Astrocyte (in vitro differentiated cells and primary cell): ENCODE measurements around the gene PIK3R6. TPM values are rescaled to one million over a fixed set of nuclear protein-coding genes. Genes with fewer than 3 reads are reported as not detected.

Source experiments
- DNase-seq: peaks from one replicate; pipeline ENCODE4 v3.0.0-alpha.2; 2010; ENCODE audit warnings: low read depth
- FAIRE-seq: peaks from 2 replicates; lab custom pipeline; 2011; peaks lifted over from hg19 to GRCh38; lab: Jason Lieb, UNC
- H2AFZ ChIP-seq: 2 replicates; pipeline ENCODE4 v1.6.0; 2012; ENCODE audit warnings: low read depth, low read length, inconsistent platforms
- H3K27ac ChIP-seq: 2 replicates; pipeline ENCODE4 v1.5.1; 2011; ENCODE audit warnings: low read depth, low read length, inconsistent platforms
- H3K27me3 ChIP-seq: 2 replicates; pipeline ENCODE4 v1.6.0; 2011; ENCODE audit warnings: low read length, inconsistent platforms; ENCODE audit not compliant: insufficient read depth
- H3K36me3 ChIP-seq: 2 replicates; pipeline ENCODE4 v1.5.1; 2011; ENCODE audit warnings: low read length, inconsistent platforms; ENCODE audit not compliant: insufficient read depth
- H3K4me1 ChIP-seq: 2 replicates; pipeline ENCODE4 v1.5.1; 2011; ENCODE audit warnings: low read length, inconsistent platforms; ENCODE audit not compliant: insufficient read depth
- H3K4me2 ChIP-seq: 2 replicates; pipeline ENCODE4 v1.6.0; 2012; ENCODE audit warnings: low read length, inconsistent platforms
- H3K4me3 ChIP-seq: 2 replicates; pipeline ENCODE4 v1.5.1; 2011; ENCODE audit warnings: low read depth, mild to moderate bottlenecking, low read length, inconsistent platforms; ENCODE audit not compliant: insufficient read depth
- H3K79me2 ChIP-seq: 2 replicates; pipeline ENCODE4 v1.6.0; 2012; ENCODE audit warnings: mild to moderate bottlenecking, low read length, inconsistent platforms; ENCODE audit not compliant: insufficient read depth
- H3K9ac ChIP-seq: 2 replicates; pipeline ENCODE4 v1.6.0; 2012; ENCODE audit warnings: mild to moderate bottlenecking, low read length, inconsistent platforms
- H3K9me3 ChIP-seq: 2 replicates; pipeline ENCODE4 v1.5.1; 2012; ENCODE audit warnings: low read depth, mild to moderate bottlenecking, low read length, inconsistent platforms; ENCODE audit not compliant: insufficient read depth
- H4K20me1 ChIP-seq: 2 replicates; pipeline ENCODE4 v1.6.0; 2012; ENCODE audit warnings: low read length, inconsistent platforms; ENCODE audit not compliant: insufficient read depth
- H3K27ac Mint-ChIP-seq: one replicate; pipeline ENCODE4 v1.8.0; 2021; ENCODE audit warnings: mild to moderate bottlenecking, mixed read lengths; ENCODE audit not compliant: unreplicated experiment
- H3K27me3 Mint-ChIP-seq: one replicate; pipeline ENCODE4 v1.8.0; 2021; ENCODE audit warnings: low read depth, mixed read lengths; ENCODE audit not compliant: unreplicated experiment
- H3K36me3 Mint-ChIP-seq: one replicate; pipeline ENCODE4 v1.8.0; 2021; ENCODE audit warnings: low read depth, mixed read lengths; ENCODE audit not compliant: unreplicated experiment
- H3K4me1 Mint-ChIP-seq: one replicate; pipeline ENCODE4 v1.8.0; 2021; ENCODE audit warnings: low read depth, mixed read lengths; ENCODE audit not compliant: unreplicated experiment
- H3K4me3 Mint-ChIP-seq: one replicate; pipeline ENCODE4 v1.8.0; 2021; ENCODE audit warnings: mild to moderate bottlenecking, moderate library complexity, mixed read lengths; ENCODE audit not compliant: unreplicated experiment
- H3K9me3 Mint-ChIP-seq: one replicate; pipeline ENCODE4 v1.8.0; 2021; ENCODE audit warnings: mild to moderate bottlenecking, mixed read lengths; ENCODE audit not compliant: unreplicated experiment
- EZH2 ChIP-seq: IDR thresholded peaks from 2 replicates; pipeline ENCODE4 v1.6.1; 2012; ENCODE audit warnings: mild to moderate bottlenecking, low read length, inconsistent platforms; ENCODE audit not compliant: insufficient read depth
- total RNA-seq: library from RNA; stranded (reverse); gene quantifications from 2 replicates; pipeline ENCODE4 v1.2.1, GENCODE V29; 2021
- TF ChIP-seq, protein P1 (sequence below): IDR thresholded peaks from 2 replicates; pipeline ENCODE4 v1.5.1; 2011; ENCODE audit warnings: low read depth, mild to moderate bottlenecking, inconsistent platforms, low read length, moderate library complexity; ENCODE audit not compliant: insufficient read depth

Gene PIK3R6
- total RNA-seq, 1 donor from 2014 or later = not detected

DNA sequence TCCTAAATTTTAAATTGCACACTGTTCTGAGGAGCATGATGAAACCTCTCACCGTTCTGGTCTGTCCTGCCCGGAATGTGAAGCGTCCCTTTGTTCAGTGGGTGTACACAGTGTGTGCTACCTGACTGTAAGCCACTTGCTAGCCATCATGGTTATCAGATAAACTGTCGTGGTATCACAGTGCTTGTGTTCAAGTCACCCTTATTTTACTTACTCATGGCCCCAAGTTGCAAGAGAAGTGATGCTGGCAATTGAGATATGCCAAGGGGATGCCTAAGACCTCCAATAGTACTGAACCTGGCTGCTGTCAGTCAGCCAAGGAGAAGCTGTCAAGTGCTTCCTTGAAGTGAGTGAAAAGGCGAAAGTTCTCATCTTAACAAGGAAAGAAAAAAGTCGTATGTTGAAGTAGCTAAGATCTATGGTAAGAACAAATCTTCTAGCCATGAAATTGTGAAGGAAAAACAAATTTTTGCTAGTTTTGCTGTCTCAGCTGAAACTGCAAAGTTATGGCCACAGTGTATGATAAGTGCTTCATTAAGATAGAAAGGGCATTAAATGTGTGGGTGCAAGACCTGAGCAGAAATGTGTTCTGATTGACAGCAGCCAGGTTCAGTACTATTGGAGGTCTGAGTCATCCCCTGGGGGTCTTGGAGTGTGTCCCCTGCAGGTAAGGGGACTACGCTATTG, 5.8 kb downstream of the PIK3R6 start:
- DNase-seq (no peak), FAIRE-seq (no peak)
- Histone ChIP-seq H3K4me1 (peaks cover 20% of the 10 kb centered on the region), H3K79me2 (no peaks in the 10 kb centered on the region), H2AFZ (no peak overlapping the region), H3K4me3 (no peak overlapping the region), H3K27ac (no peak overlapping the region), H3K27me3 (peaks cover 2% of the 10 kb centered on the region), H3K9ac (no peak overlapping the region), H3K4me2 (no peak overlapping the region), H3K9me3 (no peaks in the 10 kb centered on the region), H3K36me3 (no peaks in the 10 kb centered on the region), H4K20me1 (no peaks in the 10 kb centered on the region)
- Mint-ChIP-seq H3K4me1 (peaks cover 26% of the 10 kb centered on the region), H3K36me3 (no peaks in the 10 kb centered on the region), H3K27me3 (peaks cover 2% of the 10 kb centered on the region), H3K4me3 (no peak overlapping the region), H3K9me3 (no peaks in the 10 kb centered on the region), H3K27ac (no peak overlapping the region)
- TF ChIP-seq, protein P1, sequence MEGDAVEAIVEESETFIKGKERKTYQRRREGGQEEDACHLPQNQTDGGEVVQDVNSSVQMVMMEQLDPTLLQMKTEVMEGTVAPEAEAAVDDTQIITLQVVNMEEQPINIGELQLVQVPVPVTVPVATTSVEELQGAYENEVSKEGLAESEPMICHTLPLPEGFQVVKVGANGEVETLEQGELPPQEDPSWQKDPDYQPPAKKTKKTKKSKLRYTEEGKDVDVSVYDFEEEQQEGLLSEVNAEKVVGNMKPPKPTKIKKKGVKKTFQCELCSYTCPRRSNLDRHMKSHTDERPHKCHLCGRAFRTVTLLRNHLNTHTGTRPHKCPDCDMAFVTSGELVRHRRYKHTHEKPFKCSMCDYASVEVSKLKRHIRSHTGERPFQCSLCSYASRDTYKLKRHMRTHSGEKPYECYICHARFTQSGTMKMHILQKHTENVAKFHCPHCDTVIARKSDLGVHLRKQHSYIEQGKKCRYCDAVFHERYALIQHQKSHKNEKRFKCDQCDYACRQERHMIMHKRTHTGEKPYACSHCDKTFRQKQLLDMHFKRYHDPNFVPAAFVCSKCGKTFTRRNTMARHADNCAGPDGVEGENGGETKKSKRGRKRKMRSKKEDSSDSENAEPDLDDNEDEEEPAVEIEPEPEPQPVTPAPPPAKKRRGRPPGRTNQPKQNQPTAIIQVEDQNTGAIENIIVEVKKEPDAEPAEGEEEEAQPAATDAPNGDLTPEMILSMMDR = no peak
- TF ChIP-seq EZH2 = no peak

DNA sequence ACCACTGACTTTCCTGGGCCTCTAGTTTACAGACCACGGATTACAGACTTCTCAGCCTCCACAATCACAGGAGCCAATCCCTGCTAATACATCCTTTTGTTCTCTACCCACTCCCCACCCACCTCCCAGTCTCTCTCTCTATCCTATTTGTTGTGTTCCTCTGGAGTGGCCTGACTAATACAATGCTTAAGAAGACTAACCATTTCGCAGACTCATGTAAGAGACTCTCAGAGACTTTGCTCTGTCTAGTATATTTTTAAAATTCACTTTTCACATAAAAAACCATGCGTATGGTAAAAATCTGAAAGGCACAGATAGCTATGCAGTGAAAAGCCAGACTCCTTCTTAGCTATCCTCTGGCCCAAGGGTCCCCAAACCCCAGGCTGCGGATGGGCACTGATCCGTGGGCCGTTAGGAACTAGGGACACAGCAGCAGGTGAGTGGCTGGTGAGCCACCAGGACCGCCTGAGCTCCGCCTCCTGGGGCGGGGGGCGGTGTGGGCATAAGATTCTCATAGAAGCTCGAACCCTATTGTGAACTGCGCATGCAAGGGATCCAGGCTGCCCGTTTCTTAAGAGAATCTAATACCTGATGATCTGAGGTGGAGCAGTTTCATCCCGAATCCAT, 7.6 kb downstream of the PIK3R6 start:
- H3K4me1 ChIP-seq = peaks cover 20% of the 10 kb centered on the region
- no peak for TF ChIP-seq EZH2
- TF ChIP-seq, protein P1 = no peak
- no peaks in the 10 kb centered on the region for H3K9me3 ChIP-seq
- peaks cover 2% of the 10 kb centered on the region for H3K27me3 ChIP-seq
- Mint-ChIP-seq H3K4me1 (peaks cover 26% of the 10 kb centered on the region), H3K27ac (peak overlapping the region; percentile 64), H3K27me3 (no peaks in the 10 kb centered on the region), H3K4me3 (no peak overlapping the region), H3K9me3 (no peaks in the 10 kb centered on the region), H3K36me3 (no peaks in the 10 kb centered on the region)
- H2AFZ ChIP-seq = peak overlapping the region; percentile 21
- FAIRE-seq = no peak
- no peak overlapping the region for H3K9ac ChIP-seq
- no peaks in the 10 kb centered on the region for H3K36me3 ChIP-seq
- no peaks in the 10 kb centered on the region for H3K79me2 ChIP-seq
- no peak for DNase-seq
- no peaks in the 10 kb centered on the region for H4K20me1 ChIP-seq
- peak overlapping the region; percentile 25 for H3K4me2 ChIP-seq
- H3K27ac ChIP-seq = no peak overlapping the region
- no peak overlapping the region for H3K4me3 ChIP-seq
